Mesenchymal stem cell (in vitro differentiated cells and primary cell): ENCODE measurements around the gene RABGAP1L.
A peak's percentile ranks its signal among the peaks of the same experiment; 100 is the strongest.

Experiments used
- DNase-seq: peaks from one replicate; pipeline ENCODE4 v3.0.0-alpha.2; 2013
- H2AFZ ChIP-seq: one replicate; pipeline ENCODE4 v1.6.1; 2013; ENCODE audit warnings: low read depth, mild to moderate bottlenecking, control low read depth, inconsistent platforms, low read length, moderate library complexity
- H2AK5ac ChIP-seq: 2 replicates; pipeline ENCODE4 v1.6.1; 2013; ENCODE audit warnings: low read length, moderate library complexity, mild to moderate bottlenecking, inconsistent platforms; ENCODE audit not compliant: severe bottlenecking
- H2BK120ac ChIP-seq: one replicate; pipeline ENCODE4 v1.6.1; 2013; ENCODE audit warnings: low read depth, mild to moderate bottlenecking, inconsistent platforms, low read length, moderate library complexity
- H2BK12ac ChIP-seq, 2 experiments: one replicate each; pipeline ENCODE4 v1.6.1; 2013; ENCODE audit warnings: inconsistent platforms in 2 of 2, low read length in 2 of 2, mild to moderate bottlenecking in 2 of 2, moderate library complexity in 2 of 2, control low read depth in 1 of 2
- H2BK15ac ChIP-seq: one replicate; pipeline ENCODE4 v1.6.1; 2013; ENCODE audit warnings: mild to moderate bottlenecking, low read depth, inconsistent platforms; ENCODE audit not compliant: poor library complexity, severe bottlenecking
- H2BK5ac ChIP-seq: 2 replicates; pipeline ENCODE4 v1.6.1; 2013; ENCODE audit warnings: low read depth, mild to moderate bottlenecking, low read length, control low read depth, inconsistent platforms; ENCODE audit not compliant: poor library complexity, severe bottlenecking
- H3K14ac ChIP-seq, 2 experiments: one replicate each; pipeline ENCODE4 v1.6.1; 2013; ENCODE audit warnings: inconsistent platforms in 2 of 2, low read length in 2 of 2, control low read depth in 1 of 2, mild to moderate bottlenecking in 1 of 2, moderate library complexity in 1 of 2
- H3K18ac ChIP-seq, 2 experiments: one replicate each; pipeline ENCODE4 v1.6.1; 2013; ENCODE audit warnings: inconsistent platforms in 2 of 2, low read length in 2 of 2, control low read depth in 1 of 2, low read depth in 1 of 2, mild to moderate bottlenecking in 1 of 2
- H3K23ac ChIP-seq, 2 experiments: one replicate each; pipeline ENCODE4 v1.6.1; 2013; ENCODE audit warnings: inconsistent platforms in 2 of 2, low read length in 2 of 2, mild to moderate bottlenecking in 2 of 2, moderate library complexity in 2 of 2, control low read depth in 1 of 2
- H3K27ac ChIP-seq: 2 replicates; pipeline ENCODE4 v1.5.1; 2013; ENCODE audit warnings: mild to moderate bottlenecking, moderate library complexity, low read length, control low read depth, inconsistent platforms; ENCODE audit not compliant: poor library complexity, severe bottlenecking
- H3K27me3 ChIP-seq, 2 experiments: 2 replicates each; pipeline versions ENCODE4 v1.6.1 to v1.7.0; 2013; ENCODE audit warnings: low read length in 2 of 2, mild to moderate bottlenecking in 2 of 2, moderate library complexity in 2 of 2, control low read depth in 1 of 2, inconsistent platforms in 1 of 2; ENCODE audit not compliant: control insufficient read depth in 1 of 2, insufficient read depth in 1 of 2
- H3K36me3 ChIP-seq, 2 experiments: 2 replicates each; pipeline versions ENCODE4 v1.6.1 to v1.7.0; 2013; ENCODE audit warnings: low read length in 2 of 2, control low read depth in 1 of 2, inconsistent platforms in 1 of 2, low read depth in 1 of 2, mild to moderate bottlenecking in 1 of 2; ENCODE audit not compliant: insufficient read depth in 2 of 2, control insufficient read depth in 1 of 2
- H3K4ac ChIP-seq, 2 experiments: one replicate each; pipeline ENCODE4 v1.6.1; 2013; ENCODE audit warnings: inconsistent platforms in 2 of 2, low read length in 2 of 2, mild to moderate bottlenecking in 2 of 2, moderate library complexity in 2 of 2, control low read depth in 1 of 2, low read depth in 1 of 2
- H3K4me1 ChIP-seq: 2 replicates; pipeline ENCODE4 v1.6.1; 2013; ENCODE audit warnings: low read depth, low read length, control low read depth; ENCODE audit not compliant: control insufficient read depth, insufficient read depth
- H3K4me2 ChIP-seq: 2 replicates; pipeline ENCODE4 v1.6.1; 2013; ENCODE audit warnings: low read length, mild to moderate bottlenecking, inconsistent platforms; ENCODE audit not compliant: poor library complexity, severe bottlenecking
- H3K4me3 ChIP-seq, 2 experiments: 2 replicates each; pipeline versions ENCODE4 v1.5.1 to v1.7.0; 2013; ENCODE audit warnings: low read length in 2 of 2, mild to moderate bottlenecking in 2 of 2, control low read depth in 1 of 2, low read depth in 1 of 2; ENCODE audit not compliant: insufficient read depth in 1 of 2
- H3K79me1 ChIP-seq: replicated peaks from 2 replicates; pipeline ENCODE4 v1.6.1; 2013; ENCODE audit warnings: mild to moderate bottlenecking, control low read depth, low read length, inconsistent platforms; ENCODE audit not compliant: poor library complexity, severe bottlenecking
- H3K9ac ChIP-seq: 2 replicates; pipeline ENCODE4 v1.7.0; 2013; ENCODE audit warnings: mild to moderate bottlenecking, low read length, moderate library complexity
- H3K9me3 ChIP-seq: 2 replicates; pipeline ENCODE4 v1.7.0; 2013; ENCODE audit warnings: mild to moderate bottlenecking, low read length; ENCODE audit not compliant: control insufficient read depth
- H4K8ac ChIP-seq: one replicate; pipeline ENCODE4 v1.6.1; 2013; ENCODE audit warnings: inconsistent platforms, mild to moderate bottlenecking, low read length, moderate library complexity
- H4K91ac ChIP-seq: one replicate; pipeline ENCODE4 v1.6.1; 2013; ENCODE audit warnings: mild to moderate bottlenecking, low read length, inconsistent platforms
- WGBS: methylation state at CpG from one replicate; pipeline ENCODE4 v1.1.7; 2013; ENCODE audit warnings: mixed read lengths; 5-methylcytosine and 5-hydroxymethylcytosine counted together

RABGAP1L gene

DNA sequence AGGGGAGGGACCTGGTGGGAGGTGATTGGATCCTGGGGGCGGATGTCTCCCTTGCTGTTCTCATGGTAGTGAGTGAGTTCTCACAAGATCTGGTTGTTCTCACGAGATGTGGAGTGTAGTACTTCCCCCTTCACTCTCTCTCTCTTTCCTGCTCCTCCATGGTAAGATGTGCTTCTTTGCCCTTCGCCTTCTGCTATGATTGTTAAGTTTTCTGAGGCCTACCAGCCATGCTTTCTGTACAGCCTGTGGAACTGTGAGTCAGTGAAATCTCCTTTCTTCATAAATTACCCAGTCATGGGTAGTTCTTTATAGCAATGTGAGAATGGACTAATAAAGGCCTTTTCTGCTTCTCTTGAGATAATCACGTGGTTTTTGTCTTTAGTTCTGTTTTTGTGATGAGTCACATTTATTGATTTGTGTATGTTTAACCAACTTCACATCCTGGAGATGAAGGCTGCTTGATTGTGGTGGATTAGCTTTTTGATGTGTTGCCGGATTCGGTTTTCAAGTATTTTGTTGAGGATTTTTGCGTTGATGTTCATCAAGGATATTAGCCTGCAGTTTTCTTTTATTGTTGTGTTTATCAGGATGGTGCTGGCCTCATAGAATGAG is 45.5 kb downstream of the RABGAP1L start:
- Histone ChIP-seq H2AFZ (no peak overlapping the region), H3K18ac (peak overlapping the region in 1 of 2 experiments; percentile 52), H3K9me3 (peaks cover 6% of the 10 kb centered on the region), H4K8ac (no peak overlapping the region), H2BK15ac (no peak overlapping the region), H3K9ac (no peak overlapping the region), H3K27me3 (no peaks in the 10 kb centered on the region), H3K79me1 (peaks cover 23% of the 10 kb centered on the region), H2BK5ac (no peak overlapping the region), H3K14ac (peak overlapping the region in 1 of 2 experiments; percentile 48), H3K4ac (no peak overlapping the region), H2BK120ac (no peak overlapping the region), H3K27ac (no peak overlapping the region), H3K23ac (no peak overlapping the region), H4K91ac (no peak overlapping the region), H2AK5ac (no peak overlapping the region), H3K4me3 (no peak overlapping the region), H2BK12ac (no peak overlapping the region), H3K4me1 (no peaks in the 10 kb centered on the region), H3K4me2 (no peak overlapping the region), H3K36me3 (no peaks in the 10 kb centered on the region)
- peak; percentile 28 for DNase-seq
- WGBS = 87% methylated on average over 7 of the region's 7 CpGs

- WGBS = 94% methylated on average over 5 of the region's 5 CpGs
- no peak overlapping the region for H4K91ac ChIP-seq
These were observed 47.0 kb downstream of the RABGAP1L start for GRCh38 chr1:174206148-174206836.

DNA sequence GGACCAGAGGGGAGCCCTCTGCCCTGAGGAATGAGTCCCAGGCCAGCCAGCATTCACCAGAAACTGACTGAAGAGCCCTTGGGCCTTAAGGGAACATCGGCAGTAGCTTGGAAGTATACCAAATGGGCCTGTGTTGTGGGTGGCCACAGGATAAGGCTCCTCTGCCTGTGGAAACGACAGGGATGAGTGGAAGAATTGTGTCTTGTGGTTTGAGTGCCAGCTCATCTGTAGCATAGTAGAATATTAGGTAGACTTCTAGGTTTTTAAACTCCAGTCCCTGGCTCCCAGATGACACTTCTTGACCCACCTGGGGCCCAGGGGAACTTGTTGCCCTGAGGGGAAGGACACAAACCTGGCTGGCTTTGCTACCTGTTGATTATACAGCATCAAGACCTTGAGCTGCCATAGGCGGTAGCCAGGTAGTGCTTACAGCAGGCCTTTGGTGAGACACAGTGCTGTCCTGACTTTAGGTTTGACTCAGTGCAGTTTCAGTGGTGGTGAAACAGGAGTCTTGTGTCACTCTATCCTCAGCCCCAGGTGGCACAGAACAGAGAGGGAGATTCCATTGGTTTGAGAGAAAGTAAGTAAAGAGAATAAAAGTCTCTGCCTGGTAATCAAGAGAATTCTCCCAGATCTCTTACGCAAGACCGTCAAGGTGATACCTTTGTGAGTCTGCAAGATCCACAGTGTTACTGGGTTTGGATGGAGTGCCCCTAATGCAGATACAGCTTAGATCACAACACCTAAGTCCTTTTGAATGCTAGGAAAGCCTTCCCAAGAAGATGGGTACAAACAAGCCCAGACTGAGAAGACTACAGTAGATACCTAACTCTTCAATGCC is 50.2 kb downstream of the RABGAP1L start:
- 93% methylated on average over 5 of the region's 5 CpGs for WGBS
- H3K79me1 ChIP-seq = peaks cover 16% of the 10 kb centered on the region

More at GRCh38 chr1:174206148-174206836, 47.0 kb downstream of the RABGAP1L start:
- no peak overlapping the region for H2BK120ac ChIP-seq
- no peak overlapping the region for H3K4me2 ChIP-seq
- H4K8ac ChIP-seq = no peak overlapping the region
- no peaks in the 10 kb centered on the region for H3K27me3 ChIP-seq
- H2BK12ac ChIP-seq = no peak overlapping the region
- H2BK15ac ChIP-seq = no peak overlapping the region
- H3K4me1 ChIP-seq = no peaks in the 10 kb centered on the region
- DNase-seq = no peak
- H3K4ac ChIP-seq = no peak overlapping the region
- H3K23ac ChIP-seq = no peak overlapping the region
- H3K9me3 ChIP-seq = peaks cover 6% of the 10 kb centered on the region
- H3K18ac ChIP-seq = no peak overlapping the region
- H2AFZ ChIP-seq = no peak overlapping the region
- H3K27ac ChIP-seq = no peak overlapping the region
- H3K4me3 ChIP-seq = no peak overlapping the region
- H3K36me3 ChIP-seq = no peaks in the 10 kb centered on the region
- no peak overlapping the region for H2BK5ac ChIP-seq
- H3K9ac ChIP-seq = no peak overlapping the region
- H3K79me1 ChIP-seq = peaks cover 23% of the 10 kb centered on the region
- no peak overlapping the region for H2AK5ac ChIP-seq
- no peak overlapping the region for H3K14ac ChIP-seq

GRCh38 chr1:174211486-174211885 is 52.2 kb downstream of the RABGAP1L start:
- Histone ChIP-seq H4K8ac (no peak overlapping the region), H2AK5ac (no peak overlapping the region), H3K4me1 (no peaks in the 10 kb centered on the region), H2BK5ac (no peak overlapping the region), H3K27ac (no peak overlapping the region), H2BK15ac (no peak overlapping the region), H4K91ac (no peak overlapping the region), H3K4ac (no peak overlapping the region), H3K4me2 (no peak overlapping the region), H3K9me3 (no peaks in the 10 kb centered on the region), H3K36me3 (no peaks in the 10 kb centered on the region), H3K9ac (no peak overlapping the region), H3K27me3 (no peaks in the 10 kb centered on the region), H2BK12ac (no peak overlapping the region), H3K23ac (no peak overlapping the region), H2AFZ (no peak overlapping the region), H3K79me1 (peaks cover 15% of the 10 kb centered on the region), H3K18ac (no peak overlapping the region), H3K4me3 (no peak overlapping the region), H2BK120ac (no peak overlapping the region), H3K14ac (no peak overlapping the region)
- no peak for DNase-seq

More for the DNA sequence above, 50.2 kb downstream of the RABGAP1L start:
- Histone ChIP-seq H3K27me3 (no peaks in the 10 kb centered on the region), H3K4me2 (no peak overlapping the region), H2AFZ (no peak overlapping the region), H3K9me3 (no peaks in the 10 kb centered on the region), H2BK15ac (no peak overlapping the region), H2BK120ac (no peak overlapping the region), H3K4me3 (no peak overlapping the region), H3K9ac (no peak overlapping the region), H3K36me3 (no peaks in the 10 kb centered on the region), H3K4ac (no peak overlapping the region), H3K4me1 (no peaks in the 10 kb centered on the region), H2AK5ac (no peak overlapping the region), H4K8ac (no peak overlapping the region), H3K27ac (no peak overlapping the region), H3K14ac (no peak overlapping the region), H2BK12ac (no peak overlapping the region), H3K23ac (no peak overlapping the region), H3K18ac (no peak overlapping the region), H4K91ac (no peak overlapping the region), H2BK5ac (no peak overlapping the region)
- DNase-seq = no peak
